Fibroblast of lung (primary cell): ENCODE measurements around the gene C3orf18. TPM values are rescaled to one million over a fixed set of nuclear protein-coding genes. Genes with fewer than 3 reads are reported as not detected.

ENCODE experiments used
- DNase-seq, 2 donors: peaks; one replicate each; pipeline versions ENCODE4 v3.0.0 to v3.0.0-alpha.2; 2010; ENCODE audit warnings: low read depth in 2 of 2
- H2AFZ ChIP-seq: 2 replicates; pipeline ENCODE4 v1.5.1; 2012; ENCODE audit warnings: low read length, control low read depth, inconsistent platforms
- H3K27ac ChIP-seq: 2 replicates; pipeline ENCODE4 v1.5.1; 2011; ENCODE audit warnings: low read length, control low read depth; ENCODE audit not compliant: insufficient read depth
- H3K27me3 ChIP-seq: 2 replicates; pipeline ENCODE4 v1.5.1; 2011; ENCODE audit warnings: mild to moderate bottlenecking, low read length; ENCODE audit not compliant: control insufficient read depth, insufficient read depth
- H3K36me3 ChIP-seq: 2 replicates; pipeline ENCODE4 v1.5.1; 2011; ENCODE audit warnings: low read length; ENCODE audit not compliant: control insufficient read depth, insufficient read depth
- H3K4me1 ChIP-seq: 2 replicates; pipeline ENCODE4 v1.5.1; 2011; ENCODE audit warnings: low read length; ENCODE audit not compliant: control insufficient read depth, insufficient read depth; ENCODE audit errors: extremely low read depth
- H3K4me2 ChIP-seq: 2 replicates; pipeline ENCODE4 v1.5.1; 2011; ENCODE audit warnings: low read length, control low read depth; ENCODE audit not compliant: insufficient read depth; ENCODE audit errors: extremely low read depth
- H3K4me3 ChIP-seq, 4 experiments: fragments of 200-600 bp in 1 of 4; sonication (generic) in 1 of 4; replicated peaks in 1 of 4; 2 replicates each; pipeline ENCODE4 v1.5.1; 2011 to 2016; ENCODE audit warnings: low read length in 4 of 4, low read depth in 3 of 4, mild to moderate bottlenecking in 3 of 4, control low read depth in 2 of 4, inconsistent platforms in 1 of 4, mixed read lengths in 1 of 4; ENCODE audit not compliant: insufficient read depth in 1 of 4; ENCODE audit errors: control extremely low read depth in 1 of 4
- H3K79me2 ChIP-seq: 2 replicates; pipeline ENCODE4 v1.5.1; 2012; ENCODE audit warnings: mild to moderate bottlenecking, low read length, inconsistent platforms; ENCODE audit not compliant: control insufficient read depth, insufficient read depth
- H3K9ac ChIP-seq: 2 replicates; pipeline ENCODE4 v1.5.1; 2011; ENCODE audit warnings: mild to moderate bottlenecking, low read length, control low read depth; ENCODE audit not compliant: insufficient read depth
- H3K9me3 ChIP-seq: 2 replicates; pipeline ENCODE4 v1.5.1; 2012; ENCODE audit warnings: low read depth, low read length; ENCODE audit not compliant: control insufficient read depth, insufficient read depth
- H4K20me1 ChIP-seq: 2 replicates; pipeline ENCODE4 v1.5.1; 2011; ENCODE audit warnings: low read length; ENCODE audit not compliant: control insufficient read depth, insufficient read depth; ENCODE audit errors: extremely low read depth
- EZH2 ChIP-seq: IDR thresholded peaks from 2 replicates; pipeline ENCODE4 v1.5.1; 2012; ENCODE audit warnings: low read length, control low read depth, mild to moderate bottlenecking; ENCODE audit errors: missing control alignments
- polyA plus RNA-seq, 2 donors: library from polyadenylated mRNA; depleted of rRNA in 1 of 2; stranded (reverse) in 1 of 2; unstranded in 1 of 2; fragments of >200 nt; gene quantifications; 2 replicates each; pipeline ENCODE4 v1.2.1, GENCODE V29; 2011 to 2012; ENCODE audit warnings: missing spikeins in 1 of 2
- total RNA-seq: library from RNA; depleted of rRNA; stranded (reverse); fragments of >200 nt; gene quantifications from 2 replicates; pipeline ENCODE4 v1.2.1, GENCODE V29; 2014
- TF ChIP-seq, protein P1 (sequence below), 2 donors: IDR thresholded peaks in 1 of 2; conservative IDR thresholded peaks in 1 of 2; 1 replicate in 1 of 2; 2 replicates in 1 of 2; pipeline ENCODE4 v1.5.1; 2011 to 2012; ENCODE audit warnings: low read length in 2 of 2, control low read depth in 1 of 2, inconsistent platforms in 1 of 2, low read depth in 1 of 2, mild to moderate bottlenecking in 1 of 2

C3orf18 gene
- total and polyA plus RNA-seq, 2 donors (not counting 1 experiment from before 2014, with no cell fraction given), result 8.7 to 25.8 TPM

DNA sequence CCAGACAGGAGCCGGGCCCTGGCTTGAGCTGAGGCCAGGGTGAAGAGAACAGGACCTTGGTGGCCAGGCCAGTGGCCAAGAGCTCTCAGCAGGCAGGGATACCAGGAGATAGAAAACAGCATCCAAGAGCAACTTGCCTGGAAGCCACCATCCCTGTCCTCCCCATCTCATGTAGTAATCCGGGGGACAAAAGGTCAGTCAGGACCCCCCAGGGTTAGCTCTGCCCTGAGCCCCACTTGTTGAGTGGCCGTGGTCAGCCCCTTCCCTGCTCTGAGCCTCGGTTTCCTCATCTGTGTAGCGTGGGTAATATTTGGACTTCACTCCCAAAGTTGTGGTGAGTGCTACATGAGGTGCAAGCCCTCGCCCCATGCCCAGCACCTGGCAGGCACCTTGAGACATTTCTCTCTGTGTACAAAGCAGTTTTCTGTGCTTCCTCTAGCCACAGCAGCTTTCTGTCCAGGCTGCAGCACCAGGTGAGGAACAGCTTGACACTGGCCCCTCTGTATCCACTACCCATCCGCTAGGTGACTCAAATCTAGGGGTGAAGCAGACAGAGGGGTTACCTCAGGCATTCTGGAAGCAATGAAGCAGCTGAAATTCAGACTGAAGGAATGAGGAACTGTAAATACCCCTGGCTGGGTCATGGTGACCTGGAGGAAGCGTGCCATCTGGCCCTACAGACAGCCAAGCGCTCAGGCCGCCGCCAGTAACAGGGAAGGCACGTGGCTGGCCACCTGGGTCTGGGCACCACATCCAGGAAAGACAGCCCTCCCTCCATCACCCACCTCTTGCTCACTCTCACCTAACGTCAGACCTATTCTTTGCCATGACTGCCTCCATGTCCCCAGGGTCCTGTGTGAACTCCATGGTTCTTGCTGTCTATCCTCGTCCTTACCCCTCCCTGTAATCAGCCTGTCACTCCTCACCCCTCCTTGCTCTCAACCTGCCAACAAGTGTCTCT lies 37.4 kb upstream of the C3orf18 start:
- H3K4me1 ChIP-seq, result peaks cover 18% of the 10 kb centered on the region
- peaks cover 6% of the 10 kb centered on the region for H3K36me3 ChIP-seq
- H3K9ac ChIP-seq, result no peak overlapping the region
- DNase-seq, result no peak
- no peak overlapping the region for H3K4me3 ChIP-seq
- H3K27me3 ChIP-seq, result no peaks in the 10 kb centered on the region
- H2AFZ ChIP-seq, result no peak overlapping the region
- no peaks in the 10 kb centered on the region for H3K79me2 ChIP-seq
- no peak overlapping the region for H3K27ac ChIP-seq
- no peaks in the 10 kb centered on the region for H4K20me1 ChIP-seq
- no peaks in the 10 kb centered on the region for H3K9me3 ChIP-seq
- TF ChIP-seq EZH2, result no peak
- TF ChIP-seq, protein P1, sequence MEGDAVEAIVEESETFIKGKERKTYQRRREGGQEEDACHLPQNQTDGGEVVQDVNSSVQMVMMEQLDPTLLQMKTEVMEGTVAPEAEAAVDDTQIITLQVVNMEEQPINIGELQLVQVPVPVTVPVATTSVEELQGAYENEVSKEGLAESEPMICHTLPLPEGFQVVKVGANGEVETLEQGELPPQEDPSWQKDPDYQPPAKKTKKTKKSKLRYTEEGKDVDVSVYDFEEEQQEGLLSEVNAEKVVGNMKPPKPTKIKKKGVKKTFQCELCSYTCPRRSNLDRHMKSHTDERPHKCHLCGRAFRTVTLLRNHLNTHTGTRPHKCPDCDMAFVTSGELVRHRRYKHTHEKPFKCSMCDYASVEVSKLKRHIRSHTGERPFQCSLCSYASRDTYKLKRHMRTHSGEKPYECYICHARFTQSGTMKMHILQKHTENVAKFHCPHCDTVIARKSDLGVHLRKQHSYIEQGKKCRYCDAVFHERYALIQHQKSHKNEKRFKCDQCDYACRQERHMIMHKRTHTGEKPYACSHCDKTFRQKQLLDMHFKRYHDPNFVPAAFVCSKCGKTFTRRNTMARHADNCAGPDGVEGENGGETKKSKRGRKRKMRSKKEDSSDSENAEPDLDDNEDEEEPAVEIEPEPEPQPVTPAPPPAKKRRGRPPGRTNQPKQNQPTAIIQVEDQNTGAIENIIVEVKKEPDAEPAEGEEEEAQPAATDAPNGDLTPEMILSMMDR (conservative IDR thresholded peaks at IDR 0.05 in 1 of 2, IDR thresholded peaks at IDR 0.05 in 1 of 2; ENCODE audit: low read depth in 1 of 2, low read length in 2 of 2), result no peak
- H3K4me2 ChIP-seq, result no peak overlapping the region

DNA sequence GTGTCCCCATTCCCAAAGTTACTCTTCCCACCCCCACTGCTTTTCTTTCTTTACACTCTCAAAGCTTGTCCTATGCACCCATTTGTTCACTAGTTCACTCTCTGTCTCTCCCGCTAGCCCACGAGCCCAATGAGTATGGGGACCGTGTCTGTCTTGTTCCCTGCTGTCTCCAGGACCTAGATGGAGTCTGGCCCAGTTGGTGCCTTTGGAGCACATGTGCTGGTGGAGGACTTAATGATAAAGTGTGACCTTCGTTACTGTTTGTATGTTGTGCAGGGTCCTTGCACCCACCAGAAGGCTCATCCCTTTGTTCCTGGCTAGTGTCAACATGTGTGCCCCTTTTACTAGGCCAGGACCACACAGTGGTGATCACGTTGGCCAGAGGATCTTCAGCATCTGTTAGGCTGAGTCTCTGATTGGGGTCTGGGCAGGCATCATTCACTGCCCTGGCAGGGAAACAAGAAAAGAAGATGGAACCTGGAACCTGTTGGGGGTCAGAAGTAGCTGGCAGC lies 36.6 kb upstream of the C3orf18 start:
- Histone ChIP-seq H3K27me3 (no peaks in the 10 kb centered on the region), H3K9me3 (no peaks in the 10 kb centered on the region), H3K4me1 (peaks cover 22% of the 10 kb centered on the region), H3K27ac (no peak overlapping the region), H3K4me2 (no peak overlapping the region), H4K20me1 (no peaks in the 10 kb centered on the region), H3K9ac (no peak overlapping the region), H3K36me3 (peaks cover 6% of the 10 kb centered on the region), H3K4me3 (no peak overlapping the region), H3K79me2 (no peaks in the 10 kb centered on the region), H2AFZ (no peak overlapping the region)
- DNase-seq, result no peak
- TF ChIP-seq EZH2, result no peak
- TF ChIP-seq, protein P1 (conservative IDR thresholded peaks at IDR 0.05 in 1 of 2, IDR thresholded peaks at IDR 0.05 in 1 of 2; ENCODE audit: low read depth in 1 of 2, low read length in 2 of 2), result no peak

DNA sequence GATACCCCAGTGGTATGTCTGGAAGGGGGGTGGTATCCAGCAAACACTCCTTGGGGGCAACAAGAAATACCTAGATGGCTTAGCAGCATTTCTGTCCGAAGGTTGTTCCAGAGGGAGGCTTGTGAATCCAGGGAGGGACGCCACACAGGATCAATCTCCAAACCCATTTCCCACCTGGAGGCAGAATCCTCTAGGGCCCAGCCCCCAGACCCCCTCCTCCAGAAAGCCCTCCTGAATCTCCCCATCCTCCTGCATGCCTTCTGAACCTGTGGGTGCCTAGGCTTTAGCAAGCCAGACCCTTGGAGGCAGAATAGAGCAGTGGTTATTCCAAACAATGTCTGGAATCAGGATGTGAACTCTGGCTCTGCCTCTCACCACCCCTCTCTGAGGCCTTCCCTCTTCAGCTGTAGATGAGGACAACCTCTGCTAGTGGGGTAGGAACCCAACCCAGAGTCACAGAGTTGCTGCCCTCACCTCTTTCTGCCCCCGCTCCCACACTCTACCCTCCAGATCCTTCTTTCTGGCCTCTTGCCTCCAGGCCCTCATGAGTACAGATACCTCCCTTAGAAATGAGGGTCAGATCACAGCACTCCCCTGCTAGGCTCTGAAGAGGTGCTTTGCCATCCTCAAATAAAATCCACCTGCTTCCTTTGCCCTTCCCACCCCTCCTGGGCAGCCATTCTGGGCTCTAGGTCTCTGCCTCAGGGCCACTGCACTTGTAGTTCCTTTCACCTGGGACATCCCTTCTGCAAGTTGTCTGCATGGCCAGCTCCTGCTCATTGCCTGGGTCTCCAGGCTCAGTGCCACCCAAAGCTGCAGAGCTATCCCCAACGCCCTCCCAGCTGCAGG lies 35.9 kb upstream of the C3orf18 start:
- no peak overlapping the region for H3K27ac ChIP-seq
- no peaks in the 10 kb centered on the region for H3K9me3 ChIP-seq
- no peak overlapping the region for H3K9ac ChIP-seq
- no peaks in the 10 kb centered on the region for H4K20me1 ChIP-seq
- H3K4me3 ChIP-seq, result no peak overlapping the region
- no peak overlapping the region for H3K4me2 ChIP-seq
- no peak for DNase-seq
- H2AFZ ChIP-seq, result no peak overlapping the region
- no peaks in the 10 kb centered on the region for H3K27me3 ChIP-seq
- TF ChIP-seq, protein P1 (conservative IDR thresholded peaks at IDR 0.05 in 1 of 2, IDR thresholded peaks at IDR 0.05 in 1 of 2; ENCODE audit: low read depth in 1 of 2, low read length in 2 of 2), result no peak
- no peak for TF ChIP-seq EZH2
- H3K36me3 ChIP-seq, result peaks cover 6% of the 10 kb centered on the region
- no peaks in the 10 kb centered on the region for H3K79me2 ChIP-seq
- H3K4me1 ChIP-seq, result peaks cover 22% of the 10 kb centered on the region
